ENCODE results near the gene OR56A3. TPM values are rescaled to one million over a fixed set of nuclear protein-coding genes. Genes with fewer than 3 reads are reported as not detected.

OR56A3 gene
- not detected in 2 replicates for total RNA-seq

GRCh38 chr11:5941951-5942350 is at the start of gene OR56A3:
TSS of gene OR56A3 (plus strand) at chr11:5942251. CDS start at chr11:5947347, 5,096 bp downstream.

GRCh38 chr11:5892908-5893307 is 49.1 kb upstream of the OR56A3 start, which contains the start of gene OR52E5:
TSS of gene OR52E5 (plus strand) at chr11:5893208. CDS start at chr11:5900777, 7,569 bp downstream.

GRCh38 chr11:5968394-5968793 is 26.3 kb downstream of the OR56A3 start, which contains the start of gene OR56A5:
TSS of gene OR56A5 (minus strand) at chr11:5968494. CDS start at chr11:5968494, 0 bp downstream.

GRCh38 chr11:5986885-5987284 is 44.8 kb downstream of the OR56A3 start, which contains the start of gene OR52L1:
TSS of gene OR52L1 (minus strand) at chr11:5986985. CDS start at chr11:5986930, 55 bp downstream.

Other genes starting within 250 kb of the OR56A3 start
- gene OR56B1, start 205.8 kb upstream of the OR56A3 start, total RNA-seq: not detected in 2 replicates
- not detected in 2 replicates for gene OR52N4, start 188.0 kb upstream of the OR56A3 start, total RNA-seq
- gene OR52N5, start 158.9 kb upstream of the OR56A3 start, total RNA-seq: not detected in 2 replicates
- gene OR52N1, start 151.0 kb upstream of the OR56A3 start, total RNA-seq: not detected in 2 replicates
- gene OR52N2, start 133.3 kb upstream of the OR56A3 start, total RNA-seq: not detected in 2 replicates
- not detected in 2 replicates for gene OR52E6, start 100.4 kb upstream of the OR56A3 start, total RNA-seq
- gene OR52E8, start 84.6 kb upstream of the OR56A3 start, total RNA-seq: not detected in 2 replicates
- gene OR52E4, start 61.6 kb upstream of the OR56A3 start, total RNA-seq: not detected in 2 replicates
- gene OR52E5, start 49.0 kb upstream of the OR56A3 start, total RNA-seq: not detected in 2 replicates
- gene OR56A5, start 26.2 kb downstream of the OR56A3 start, total RNA-seq: not detected in 2 replicates
- not detected in 2 replicates for gene OR52L1, start 44.7 kb downstream of the OR56A3 start, total RNA-seq
- gene OR56A4, start 64.7 kb downstream of the OR56A3 start, total RNA-seq: not detected in 2 replicates
- 0.19 TPM in 1 of 2 replicates, not detected in the other for gene OR56A1, start 88.5 kb downstream of the OR56A3 start, total RNA-seq
- gene OR56B4, start 165.4 kb downstream of the OR56A3 start, total RNA-seq: not detected in 2 replicates
- not detected in 2 replicates for gene OR52B2, start 228.1 kb downstream of the OR56A3 start, total RNA-seq